22Rv1 (cell line): ENCODE measurements around the gene NRG3.

Experiments used
- H3K27ac ChIP-seq: fragments of 450-650 bp; 2 replicates; pipeline ENCODE4 v1.5.1; 2017
- CTCF ChIP-seq: fragments of 450-650 bp; IDR thresholded peaks from 2 replicates; pipeline ENCODE4 v1.5.1; 2017; ENCODE audit warnings: mild to moderate bottlenecking
- ZFX ChIP-seq: fragments of 450-650 bp; IDR thresholded peaks from 2 replicates; pipeline ENCODE4 v1.6.1; 2017; ENCODE audit warnings: antibody characterized with exemption, borderline replicate concordance

NRG3 gene

GRCh38 chr10:82071231-82071630 lies 196.2 kb downstream of the NRG3 start:
- TF ChIP-seq CTCF (no peak), ZFX (no peak)
- H3K27ac ChIP-seq: no peak overlapping the region

- TF ChIP-seq CTCF (no peak), ZFX (no peak)
- no peak overlapping the region for H3K27ac ChIP-seq
These were observed 197.1 kb downstream of the NRG3 start for GRCh38 chr10:82072124-82072523.

GRCh38 chr10:82075605-82076004 lies 200.6 kb downstream of the NRG3 start:
- TF ChIP-seq CTCF: no peak
- TF ChIP-seq ZFX: no peak
- no peak overlapping the region for H3K27ac ChIP-seq

GRCh38 chr10:82084496-82084895 lies 209.5 kb downstream of the NRG3 start:
- TF ChIP-seq ZFX (no peak), CTCF (no peak)
- H3K27ac ChIP-seq: no peak overlapping the region

- TF ChIP-seq CTCF: peak; percentile 16
- no peak for TF ChIP-seq ZFX
These were observed 209.9 kb downstream of the NRG3 start for GRCh38 chr10:82084904-82085303.

GRCh38 chr10:82089327-82089726 lies 214.3 kb downstream of the NRG3 start:
- TF ChIP-seq ZFX (no peak), CTCF (no peak)
- no peak overlapping the region for H3K27ac ChIP-seq

More at GRCh38 chr10:82084904-82085303, 209.9 kb downstream of the NRG3 start:
- H3K27ac ChIP-seq: no peak overlapping the region

- TF ChIP-seq ZFX: no peak
- H3K27ac ChIP-seq: no peak overlapping the region
These were observed 216.4 kb downstream of the NRG3 start for GRCh38 chr10:82091413-82091812.

GRCh38 chr10:82092111-82092510 lies 217.1 kb downstream of the NRG3 start:
- TF ChIP-seq ZFX (no peak), CTCF (no peak)
- no peak overlapping the region for H3K27ac ChIP-seq
